RWPE2 (cell line): ENCODE measurements around the gene GSTT2B.
A peak's percentile ranks its signal among the peaks of the same experiment; 100 is the strongest.
"Not testable (repeated sequence)": the region's sequence is repeated elsewhere in the genome, so short reads cannot be mapped to it uniquely, and the experiment has no call there.

Experiments
- ATAC-seq: fragments of 200-7000 bp; cut with Tn5 transposase; 3 replicates; pipeline ENCODE4 v1.9.1; 2021; ENCODE audit warnings: low read depth
- DNase-seq: peaks from one replicate; pipeline ENCODE4 v3.0.0-alpha.2; 2020; ENCODE audit warnings: low spot score
- H3K27ac ChIP-seq: fragments of 450-650 bp; 2 replicates; pipeline ENCODE4 v1.5.1; 2017; ENCODE audit warnings: mild to moderate bottlenecking; ENCODE audit not compliant: poor library complexity, severe bottlenecking
- H3K27me3 ChIP-seq: fragments of 250-450 bp; sonication (Bioruptor Pico); 2 replicates; pipeline ENCODE4 v1.5.1; 2021; ENCODE audit warnings: mild to moderate bottlenecking, moderate library complexity; ENCODE audit not compliant: insufficient read depth, poor library complexity, severe bottlenecking
- H3K36me3 ChIP-seq: fragments of 250-450 bp; sonication (Bioruptor Pico); 2 replicates; pipeline ENCODE4 v1.5.1; 2020; ENCODE audit warnings: low read depth, mild to moderate bottlenecking, moderate library complexity
- H3K4me1 ChIP-seq: fragments of 250-450 bp; sonication (Bioruptor Pico); 2 replicates; pipeline ENCODE4 v1.5.1; 2021; ENCODE audit warnings: mild to moderate bottlenecking, moderate library complexity; ENCODE audit not compliant: insufficient read depth, poor library complexity, severe bottlenecking
- H3K4me3 ChIP-seq: fragments of 250-450 bp; sonication (Bioruptor Pico); 2 replicates; pipeline ENCODE4 v1.5.1; 2021; ENCODE audit warnings: mild to moderate bottlenecking, moderate library complexity; ENCODE audit not compliant: severe bottlenecking
- H3K9me3 ChIP-seq: fragments of 250-450 bp; sonication (Bioruptor Pico); 2 replicates; pipeline ENCODE4 v1.5.1; 2021; ENCODE audit warnings: mild to moderate bottlenecking, moderate library complexity; ENCODE audit not compliant: severe bottlenecking
- TF ChIP-seq, protein P1 (sequence below): fragments of 450-650 bp; IDR thresholded peaks from one replicate; pipeline ENCODE4 v1.5.1; 2017; ENCODE audit warnings: mild to moderate bottlenecking, moderate library complexity; ENCODE audit not compliant: poor library complexity, severe bottlenecking

GSTT2B gene

DNA sequence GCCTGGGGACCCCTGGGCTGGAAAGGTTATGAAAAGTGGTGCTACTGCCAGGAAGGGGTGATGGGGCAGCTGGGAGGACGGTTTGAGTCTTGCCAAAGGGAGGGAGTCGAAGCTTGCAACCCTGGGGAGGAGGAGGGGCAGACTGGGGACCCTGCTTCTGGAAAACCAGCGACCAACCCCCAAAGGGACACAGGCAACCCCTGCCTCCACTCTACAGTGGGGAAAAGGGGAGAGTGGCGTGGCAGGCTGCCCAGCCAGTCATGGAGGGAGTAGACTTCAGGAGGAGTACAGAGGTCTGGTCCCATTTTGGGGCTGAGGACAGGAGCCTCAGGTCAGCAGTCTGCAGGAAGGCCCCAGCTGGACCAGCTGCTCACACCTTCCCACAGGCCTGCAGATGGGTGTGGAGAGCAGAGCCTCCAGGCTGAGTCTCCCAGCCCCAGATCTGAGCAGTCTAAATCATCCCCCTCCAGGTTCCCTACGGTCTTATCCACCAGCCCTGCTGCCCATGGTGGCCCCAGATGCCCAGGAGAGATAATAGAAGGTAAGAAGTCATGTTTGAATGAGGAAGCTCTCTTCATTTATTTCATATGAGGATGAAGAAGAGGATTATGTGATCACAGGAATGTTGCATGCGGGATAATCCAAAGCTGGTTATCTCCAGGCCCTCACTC, 10.0 kb upstream of the GSTT2B start:
- Histone ChIP-seq H3K27ac (no peak overlapping the region), H3K9me3 (no peaks in the 10 kb centered on the region), H3K27me3 (no peaks in the 10 kb centered on the region), H3K36me3 (peaks cover 27% of the 10 kb centered on the region), H3K4me1 (no peaks in the 10 kb centered on the region), H3K4me3 (no peak overlapping the region)
- TF ChIP-seq, protein P1, sequence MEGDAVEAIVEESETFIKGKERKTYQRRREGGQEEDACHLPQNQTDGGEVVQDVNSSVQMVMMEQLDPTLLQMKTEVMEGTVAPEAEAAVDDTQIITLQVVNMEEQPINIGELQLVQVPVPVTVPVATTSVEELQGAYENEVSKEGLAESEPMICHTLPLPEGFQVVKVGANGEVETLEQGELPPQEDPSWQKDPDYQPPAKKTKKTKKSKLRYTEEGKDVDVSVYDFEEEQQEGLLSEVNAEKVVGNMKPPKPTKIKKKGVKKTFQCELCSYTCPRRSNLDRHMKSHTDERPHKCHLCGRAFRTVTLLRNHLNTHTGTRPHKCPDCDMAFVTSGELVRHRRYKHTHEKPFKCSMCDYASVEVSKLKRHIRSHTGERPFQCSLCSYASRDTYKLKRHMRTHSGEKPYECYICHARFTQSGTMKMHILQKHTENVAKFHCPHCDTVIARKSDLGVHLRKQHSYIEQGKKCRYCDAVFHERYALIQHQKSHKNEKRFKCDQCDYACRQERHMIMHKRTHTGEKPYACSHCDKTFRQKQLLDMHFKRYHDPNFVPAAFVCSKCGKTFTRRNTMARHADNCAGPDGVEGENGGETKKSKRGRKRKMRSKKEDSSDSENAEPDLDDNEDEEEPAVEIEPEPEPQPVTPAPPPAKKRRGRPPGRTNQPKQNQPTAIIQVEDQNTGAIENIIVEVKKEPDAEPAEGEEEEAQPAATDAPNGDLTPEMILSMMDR, result no peak
- DNase-seq, result no peak
- no peak for ATAC-seq

DNA sequence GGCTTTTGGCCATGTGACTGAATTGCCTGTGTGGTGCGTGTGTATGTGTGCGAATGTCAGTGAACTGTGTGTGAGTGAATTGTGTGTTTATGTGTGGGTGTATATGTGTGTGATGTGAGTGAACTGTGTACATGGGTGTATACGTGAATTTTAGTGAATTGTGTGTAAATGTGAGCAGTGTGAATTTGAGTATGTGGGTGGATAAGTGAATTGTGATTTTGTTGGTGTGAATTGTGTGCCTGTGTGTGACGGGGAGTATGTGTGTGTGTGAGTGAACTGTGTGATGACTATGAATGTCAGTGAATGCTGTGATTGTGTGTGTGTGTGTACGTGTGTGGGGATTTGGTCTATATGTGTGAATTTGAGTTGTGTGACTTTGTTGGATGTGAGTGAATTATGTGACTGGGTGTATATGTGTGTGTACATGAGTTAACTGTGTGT, 9.2 kb upstream of the GSTT2B start:
- H3K4me3 ChIP-seq, result no peak overlapping the region
- H3K27ac ChIP-seq, result no peak overlapping the region
- TF ChIP-seq, protein P1, result no peak
- no peaks in the 10 kb centered on the region for H3K27me3 ChIP-seq
- ATAC-seq, result no peak
- no peaks in the 10 kb centered on the region for H3K9me3 ChIP-seq
- no peaks in the 10 kb centered on the region for H3K4me1 ChIP-seq
- DNase-seq, result no peak
- H3K36me3 ChIP-seq, result peaks cover 27% of the 10 kb centered on the region

DNA sequence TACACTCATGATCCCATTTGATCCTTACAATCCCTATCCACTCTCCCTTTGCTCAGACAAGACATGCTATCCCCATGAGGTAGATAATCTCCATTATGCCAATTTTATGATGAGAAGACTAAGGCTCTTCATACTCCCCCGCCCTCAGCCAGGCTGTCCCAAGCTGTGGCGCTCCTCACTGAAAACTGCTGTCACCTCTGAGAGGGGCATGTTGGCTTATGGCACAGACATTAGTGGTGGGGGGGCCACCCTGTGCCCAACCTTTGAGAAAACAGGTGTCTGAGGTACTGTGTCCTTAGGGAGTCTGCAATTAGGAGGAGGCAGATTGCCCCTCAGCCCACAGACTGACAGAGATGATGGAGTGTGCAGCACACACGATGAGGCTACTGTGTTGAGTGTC, 8.1 kb upstream of the GSTT2B start:
- no peak for ATAC-seq
- Histone ChIP-seq H3K36me3 (peaks cover 27% of the 10 kb centered on the region), H3K9me3 (no peaks in the 10 kb centered on the region), H3K27me3 (no peaks in the 10 kb centered on the region), H3K4me1 (no peaks in the 10 kb centered on the region), H3K27ac (no peak overlapping the region), H3K4me3 (no peak overlapping the region)
- no peak for DNase-seq
- TF ChIP-seq, protein P1, result no peak

DNA sequence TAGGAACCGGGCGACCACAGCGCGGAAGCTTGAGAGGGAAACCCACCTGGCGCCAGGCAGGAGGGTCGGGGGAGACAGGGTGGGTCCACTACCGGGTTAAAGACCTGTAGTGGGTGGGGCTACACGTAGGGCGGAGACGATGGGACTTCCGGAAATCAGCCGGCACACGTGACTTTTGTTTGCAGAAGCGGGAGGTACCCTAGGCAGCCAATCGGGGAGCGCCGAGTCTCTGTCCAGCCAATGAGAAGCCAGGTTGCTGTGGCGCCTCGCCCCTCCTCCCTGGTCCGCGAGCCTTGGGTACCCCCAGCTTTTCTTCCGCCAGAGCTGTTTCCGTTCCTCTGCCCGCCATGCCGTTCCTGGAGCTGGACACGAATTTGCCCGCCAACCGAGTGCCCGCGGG, 5.6 kb upstream of the GSTT2B start, which contains the start of gene DDTL:
TSS of gene DDTL (plus strand) at position 321 of the 400 bp plus-strand sequence. CDS start at position 348, 27 bp downstream.
- not testable (repeated sequence) for H3K27me3 ChIP-seq, H3K4me1 ChIP-seq, H3K4me3 ChIP-seq, H3K27ac ChIP-seq, DNase-seq, H3K9me3 ChIP-seq
- H3K36me3 ChIP-seq, result peaks cover 22% of the 10 kb centered on the region
- peak; percentile 91 for ATAC-seq

DNA sequence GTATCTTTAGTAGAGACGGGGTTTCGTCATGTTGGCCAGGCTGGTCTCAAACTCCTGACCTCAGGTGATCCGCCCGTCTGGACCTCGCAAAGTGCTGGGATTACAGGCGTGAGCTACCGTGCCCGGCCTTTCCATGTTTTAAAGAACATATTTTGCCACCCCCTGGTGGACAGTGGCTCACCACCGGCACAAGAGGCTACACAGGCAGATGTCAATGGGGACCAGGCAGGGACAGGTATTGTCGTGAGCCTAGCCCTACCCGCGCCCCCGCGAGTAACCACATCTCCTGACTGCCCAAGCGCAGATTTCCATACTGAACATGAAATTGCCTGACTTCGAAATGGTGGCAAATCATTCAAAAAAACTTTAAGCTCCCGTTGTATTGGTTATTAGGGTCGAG, 5.1 kb upstream of the GSTT2B start:
- not testable (repeated sequence) for H3K9me3 ChIP-seq, H3K4me3 ChIP-seq, H3K4me1 ChIP-seq, DNase-seq, H3K27ac ChIP-seq, H3K27me3 ChIP-seq
- ATAC-seq, result peak; percentile 51; the same call in 2 of the 3 replicates
- H3K36me3 ChIP-seq, result peaks cover 17% of the 10 kb centered on the region

DNA sequence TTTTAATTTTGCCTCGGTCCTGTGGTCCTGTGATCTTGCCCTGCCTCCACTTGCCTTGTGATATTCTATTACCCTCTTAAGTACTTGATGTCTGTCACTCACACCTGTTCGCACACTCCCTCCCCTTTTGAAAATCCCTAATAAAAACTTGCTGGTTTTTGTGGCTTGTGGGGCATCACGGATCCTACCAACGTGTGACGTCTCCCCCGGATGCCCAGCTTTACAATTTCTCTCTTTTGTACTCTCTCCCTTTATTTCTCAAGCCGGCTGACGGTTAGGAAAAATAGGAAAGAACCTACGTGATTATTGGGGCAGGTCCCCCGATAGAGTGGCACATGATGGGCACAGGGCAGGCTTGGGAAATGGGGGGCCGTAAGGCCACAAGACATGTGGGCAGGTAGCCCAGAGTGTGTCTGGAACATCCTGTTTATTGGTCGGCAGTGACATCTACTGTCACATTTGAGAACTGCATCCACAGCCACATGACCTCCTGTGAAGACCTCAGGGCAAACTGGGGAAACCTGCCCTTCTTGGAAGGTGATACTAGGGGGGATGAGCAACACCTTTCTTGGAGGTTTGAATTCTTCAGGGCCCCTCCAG, 4.6 kb downstream of the GSTT2B start:
- not testable (repeated sequence) for H3K27ac ChIP-seq, H3K4me1 ChIP-seq, H3K9me3 ChIP-seq, H3K36me3 ChIP-seq, H3K27me3 ChIP-seq, H3K4me3 ChIP-seq, ATAC-seq, DNase-seq

DNA sequence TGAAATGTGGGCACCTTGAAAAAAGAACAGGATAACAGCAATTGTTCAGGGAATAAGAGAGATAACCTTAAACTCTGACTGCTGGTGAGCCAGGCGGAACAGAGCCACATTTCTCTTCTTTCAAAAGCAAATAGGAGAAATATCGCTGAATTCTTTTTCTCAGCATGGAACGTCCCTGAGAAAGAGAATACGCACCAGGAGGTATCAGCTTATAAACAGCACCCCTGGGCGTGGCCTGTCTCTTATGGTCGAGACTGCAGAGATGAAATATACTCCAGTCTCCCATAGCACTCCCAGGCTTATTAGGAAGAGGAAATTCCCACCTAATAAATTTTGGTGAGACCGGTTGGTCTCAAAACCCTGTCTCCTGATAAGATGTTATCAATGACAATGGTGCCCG, 5.1 kb downstream of the GSTT2B start:
- H3K4me1 ChIP-seq, H3K4me3 ChIP-seq, H3K27me3 ChIP-seq, H3K27ac ChIP-seq, H3K9me3 ChIP-seq, DNase-seq, ATAC-seq, H3K36me3 ChIP-seq: not testable (repeated sequence)

DNA sequence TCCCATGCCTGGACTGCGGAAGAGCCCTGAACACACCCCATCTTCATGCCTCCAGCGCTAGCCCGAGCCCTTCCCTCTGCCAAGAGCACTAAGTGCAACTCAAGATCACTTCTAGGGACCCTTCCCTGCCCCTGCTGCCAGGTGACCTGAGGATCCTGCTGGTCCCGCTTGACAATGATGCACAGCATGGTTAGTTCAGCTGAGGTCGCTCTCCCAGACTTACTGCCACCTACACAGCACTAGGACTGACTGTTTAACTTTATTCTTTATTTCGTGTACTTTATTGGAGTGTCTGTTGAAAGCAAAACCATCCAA, 6.0 kb downstream of the GSTT2B start:
- H3K27me3 ChIP-seq, H3K9me3 ChIP-seq, H3K36me3 ChIP-seq, H3K27ac ChIP-seq, H3K4me1 ChIP-seq, DNase-seq, ATAC-seq, H3K4me3 ChIP-seq: not testable (repeated sequence)
